Measurements from ENCODE around the gene VSTM2L. TPM values are rescaled to one million over a fixed set of nuclear protein-coding genes. Genes with fewer than 3 reads are reported as not detected.

VSTM2L gene
- total RNA-seq, 1 donor from 2014 or later = 7.1 TPM

DNA sequence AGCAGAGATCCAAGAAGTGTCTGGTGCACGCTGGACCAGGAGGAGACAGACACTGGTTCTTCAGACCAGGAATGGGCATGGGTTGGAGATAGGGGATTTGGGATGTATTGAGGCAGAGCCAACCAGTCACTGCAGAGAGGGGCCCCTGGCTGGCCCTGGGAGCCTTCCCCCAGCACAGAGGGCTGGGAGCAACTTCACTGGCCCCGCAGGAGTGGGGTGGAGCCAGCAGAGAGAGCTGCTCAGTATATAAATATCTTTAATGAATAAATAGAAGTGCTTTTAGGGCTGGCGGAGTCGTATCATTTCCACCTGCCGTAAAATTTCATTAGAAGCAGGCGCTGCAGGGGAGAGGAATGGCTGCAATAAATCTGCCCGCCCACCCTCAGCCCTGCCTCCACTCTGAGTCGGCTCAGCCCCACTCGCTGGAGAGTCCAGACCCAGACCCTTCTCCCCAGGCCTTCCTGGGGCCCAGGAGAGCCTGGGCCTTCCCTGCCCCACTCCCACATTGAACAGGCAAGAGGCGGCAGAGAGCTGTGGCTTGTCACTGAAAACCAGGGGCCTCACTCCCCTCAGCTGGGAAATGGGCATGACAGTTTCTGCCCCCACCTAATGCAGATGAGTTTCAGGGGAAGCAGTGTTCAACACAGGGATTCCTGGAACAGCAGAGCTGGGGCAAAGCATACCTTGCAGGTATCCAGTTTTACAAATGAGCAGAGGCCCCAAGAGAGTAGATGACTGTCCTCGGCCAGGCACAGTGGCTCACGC lies 23.9 kb upstream of the VSTM2L start:
- DNase-seq (ENCODE audit: low spot score) = no peak

DNA sequence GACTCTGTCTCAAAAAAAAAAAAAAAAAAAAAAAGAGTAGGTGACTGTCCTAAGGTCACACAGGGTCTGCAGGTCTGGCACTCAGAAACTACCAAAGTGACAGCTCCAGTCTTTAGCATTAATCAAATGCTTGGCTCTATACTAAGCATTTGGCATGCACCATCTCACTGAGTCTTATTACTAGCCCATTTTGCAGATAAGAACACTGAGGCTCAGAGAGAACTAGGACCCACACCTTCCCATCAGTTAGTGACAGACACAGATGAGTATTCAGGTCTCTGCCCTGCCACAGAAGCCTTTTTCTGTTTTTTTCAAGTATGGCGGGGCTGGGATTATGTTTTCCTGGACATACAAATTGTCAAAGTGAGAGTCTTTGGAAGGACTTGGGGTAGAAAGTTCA lies 23.1 kb upstream of the VSTM2L start:
- DNase-seq (ENCODE audit: low spot score) = no peak

DNA sequence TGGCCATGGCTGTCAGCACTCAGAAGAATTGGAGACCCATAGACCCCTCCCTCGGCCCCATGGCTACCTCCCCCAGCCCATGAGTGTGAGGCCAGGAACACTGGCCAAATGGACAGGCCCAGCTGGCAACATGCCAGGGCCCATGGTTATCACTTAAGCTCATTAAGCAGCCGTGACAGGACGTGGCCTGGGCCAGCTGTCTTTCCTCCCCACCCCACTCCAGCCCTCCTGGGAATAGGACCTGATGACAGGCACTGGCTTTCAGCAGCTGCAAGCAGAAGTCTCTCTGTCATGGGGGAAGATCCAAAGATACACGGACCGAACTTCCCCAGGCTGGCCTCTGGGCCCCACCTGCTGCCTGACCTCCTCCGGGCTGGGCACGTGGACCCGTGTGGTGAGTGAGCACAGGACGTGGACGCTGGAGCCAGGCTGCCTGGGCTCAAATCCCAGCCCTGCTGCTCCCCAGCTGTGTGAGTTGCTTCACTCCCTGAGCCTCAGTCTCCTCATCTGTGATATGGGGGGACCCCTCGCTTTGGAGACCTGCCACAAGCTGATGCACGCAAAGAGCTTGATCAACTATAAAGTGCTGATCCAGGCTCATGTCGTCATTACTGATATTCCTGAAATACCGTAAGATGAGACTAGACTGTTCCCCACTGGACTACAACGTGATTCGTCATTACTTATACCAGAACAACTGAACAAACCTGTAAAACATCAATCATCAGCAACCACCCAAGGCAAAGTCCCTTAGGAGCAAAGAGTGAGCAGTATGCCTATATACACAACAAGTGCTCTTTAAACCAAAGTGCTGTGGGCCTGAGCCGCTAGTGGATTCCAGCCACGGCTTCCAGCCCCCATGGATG lies 22.0 kb upstream of the VSTM2L start:
- no peak for DNase-seq (ENCODE audit: low spot score)

DNA sequence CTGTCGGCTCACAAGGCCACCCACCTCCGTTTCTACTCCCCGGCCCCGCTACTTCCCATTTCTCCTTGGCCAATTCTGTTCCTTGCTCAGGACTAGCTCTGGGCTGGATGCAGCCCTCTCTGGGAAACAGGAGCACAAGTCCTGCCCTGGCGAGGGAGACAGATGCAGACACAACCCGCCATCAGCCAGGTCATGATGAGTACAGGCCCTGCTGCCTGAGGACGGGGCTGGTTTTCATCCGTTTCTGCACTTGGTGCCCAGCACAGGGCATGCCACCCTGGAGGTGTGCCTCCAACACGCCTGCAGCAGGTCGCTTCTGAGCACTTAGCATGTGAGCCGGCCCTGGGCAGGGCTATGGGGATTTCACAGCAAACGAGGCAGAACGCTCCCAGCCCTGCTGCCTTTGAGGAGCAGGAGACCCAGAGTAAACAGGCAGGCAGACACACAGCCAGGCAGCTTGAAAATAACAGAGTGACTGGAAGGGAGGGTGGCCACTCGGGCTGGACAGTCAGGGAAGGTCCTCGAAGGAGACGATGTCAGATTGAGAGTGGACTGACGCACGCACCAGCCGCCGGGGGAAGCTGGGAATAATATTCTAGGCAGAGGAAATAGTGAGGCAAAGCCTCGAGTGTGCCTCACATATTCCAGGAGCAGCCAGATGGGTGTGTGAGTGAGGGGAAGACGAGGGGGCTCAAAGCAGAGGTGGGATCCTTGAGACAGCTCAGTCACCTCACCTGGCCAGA lies 21.2 kb upstream of the VSTM2L start:
- no peak for DNase-seq (ENCODE audit: low spot score)

DNA sequence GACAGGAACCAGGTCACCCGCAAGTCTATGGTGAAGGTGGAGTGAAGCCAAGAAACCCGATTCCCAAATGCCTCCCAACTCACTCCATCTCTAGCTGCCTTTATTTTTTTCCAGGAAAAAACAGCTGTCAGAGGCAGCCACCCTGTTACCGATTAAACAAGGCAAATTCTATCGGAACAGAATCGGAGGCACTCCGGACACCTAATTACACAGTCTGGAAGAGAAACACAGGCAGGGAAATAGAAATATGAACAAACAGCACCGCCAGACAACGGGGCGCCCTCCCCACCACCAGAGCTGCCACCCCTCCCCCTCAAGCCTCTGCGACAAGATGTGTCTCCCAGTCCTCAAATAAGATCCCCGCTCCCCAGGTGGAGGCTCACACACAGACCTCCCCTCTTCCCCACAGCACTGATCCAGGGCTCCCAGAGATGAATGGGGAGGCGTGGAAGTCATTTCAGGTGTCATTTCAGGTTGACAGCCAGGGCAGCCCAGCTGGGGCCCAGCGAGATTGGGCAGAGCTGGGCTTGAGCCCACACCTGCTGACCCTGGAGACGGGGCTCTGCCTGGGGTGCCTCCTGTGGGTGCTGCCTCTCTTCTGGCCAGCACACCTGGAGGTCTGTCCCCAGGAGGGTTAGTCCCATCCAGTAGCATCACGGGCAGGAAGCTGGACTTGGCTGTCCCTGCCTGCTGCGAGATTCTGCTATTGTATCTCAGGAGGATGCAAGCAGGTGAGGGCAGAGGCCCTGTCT lies 19.8 kb upstream of the VSTM2L start:
- no peak for DNase-seq (ENCODE audit: low spot score)

DNA sequence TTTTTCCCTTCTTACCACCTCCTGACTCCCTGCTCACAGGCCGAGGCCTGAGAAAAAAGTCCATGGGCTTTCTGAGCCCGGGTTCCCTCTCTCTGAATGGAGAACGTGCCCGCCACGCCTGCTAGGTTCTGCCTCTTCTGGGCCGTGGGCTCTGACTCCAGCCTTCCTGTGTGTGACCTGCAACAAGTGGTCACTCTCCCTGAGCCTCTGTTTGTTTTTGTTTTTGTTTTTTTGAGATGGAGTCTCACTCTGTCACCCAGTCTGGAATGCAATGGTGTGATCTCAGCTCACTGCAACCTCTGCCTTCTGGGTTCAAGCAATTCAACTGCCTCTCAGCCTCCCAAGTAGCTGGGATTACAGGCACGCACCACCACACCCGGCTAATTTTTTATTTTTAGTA lies 17.9 kb upstream of the VSTM2L start:
- DNase-seq (ENCODE audit: low spot score) = no peak

DNA sequence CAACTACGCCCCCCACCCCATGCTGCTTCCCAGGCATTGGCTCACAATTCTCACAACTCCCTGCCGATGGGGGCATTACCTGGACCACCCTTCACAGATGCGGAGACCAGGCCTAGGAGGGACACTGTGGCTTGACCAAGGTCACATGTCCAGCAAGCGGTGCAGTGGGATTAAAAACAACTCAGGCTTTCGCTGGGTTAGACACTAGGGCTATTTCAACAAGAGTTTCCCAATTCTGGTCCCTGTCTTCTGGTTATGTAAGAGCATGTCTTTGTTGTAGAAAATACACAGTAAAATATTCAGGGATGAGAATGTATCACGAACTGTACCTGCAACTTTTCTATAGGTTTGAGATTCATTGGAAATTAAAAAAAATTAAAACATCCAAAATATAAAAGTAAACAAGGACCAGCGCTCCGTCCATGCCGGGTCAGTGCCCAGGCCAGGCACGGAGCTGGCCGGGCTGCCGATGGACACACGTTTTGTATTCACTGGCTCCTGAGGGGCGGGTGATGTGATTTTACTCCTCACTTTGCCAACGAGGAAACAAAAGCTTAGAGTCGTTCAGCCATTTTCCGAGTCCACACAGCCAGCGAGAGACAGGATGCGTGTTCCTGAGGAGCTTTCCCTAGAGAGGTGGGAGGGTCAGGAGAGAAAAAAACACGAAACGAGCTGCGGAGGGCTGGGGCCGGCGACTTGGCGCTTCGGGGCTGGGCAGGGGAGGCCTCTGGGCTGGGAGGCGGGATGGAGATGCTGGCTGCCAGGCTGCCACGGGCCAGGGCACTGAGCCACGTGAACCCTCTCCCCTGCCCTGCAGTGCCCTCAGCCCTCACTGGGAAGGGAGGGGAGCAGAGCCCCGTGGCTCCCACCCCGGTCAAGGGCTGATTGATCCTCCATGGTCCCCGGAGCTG lies 17.1 kb upstream of the VSTM2L start:
- DNase-seq (ENCODE audit: low spot score) = no peak

DNA sequence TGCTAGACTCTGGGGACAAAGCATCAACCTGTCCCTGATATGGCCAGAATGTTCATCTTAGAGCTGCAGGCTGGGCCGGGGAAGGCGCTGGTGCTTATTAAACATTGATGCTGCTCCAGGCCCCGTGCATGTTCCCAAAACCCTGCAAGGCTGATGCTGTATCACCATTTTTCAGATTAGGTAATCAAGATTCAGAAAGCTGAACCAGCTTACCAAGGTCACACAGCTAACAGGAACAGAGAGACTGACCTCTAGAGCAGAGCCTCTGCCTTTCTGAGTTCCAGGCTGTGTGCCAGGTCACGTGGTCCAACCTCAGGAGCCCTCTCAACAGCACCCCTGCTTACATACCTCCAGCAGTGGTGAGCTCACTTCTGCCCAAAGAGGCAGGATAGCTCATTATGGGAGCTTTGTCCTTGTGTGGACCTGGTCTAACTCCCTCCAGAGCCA lies 16.1 kb upstream of the VSTM2L start:
- no peak for DNase-seq (ENCODE audit: low spot score)

DNA sequence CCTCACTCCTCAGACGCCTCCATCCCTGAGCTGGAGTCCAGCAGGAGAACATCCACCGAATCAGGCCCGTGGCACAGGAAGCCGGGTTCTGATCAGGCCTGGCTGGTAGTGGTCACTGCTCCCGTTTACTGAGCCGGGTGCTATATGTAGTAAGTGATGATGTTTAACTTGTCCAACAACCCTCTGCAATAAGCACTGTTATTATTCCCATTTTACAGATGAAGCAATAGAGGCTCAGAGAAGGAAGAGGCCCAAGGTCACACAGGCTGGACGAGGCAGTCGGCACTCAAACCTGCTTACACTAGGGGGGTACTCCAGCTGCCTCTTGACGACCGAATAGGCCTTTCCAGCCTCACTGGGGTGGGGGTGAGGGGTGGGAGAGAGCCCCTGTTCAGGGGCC lies 14.3 kb upstream of the VSTM2L start:
- DNase-seq (ENCODE audit: low spot score) = no peak

DNA sequence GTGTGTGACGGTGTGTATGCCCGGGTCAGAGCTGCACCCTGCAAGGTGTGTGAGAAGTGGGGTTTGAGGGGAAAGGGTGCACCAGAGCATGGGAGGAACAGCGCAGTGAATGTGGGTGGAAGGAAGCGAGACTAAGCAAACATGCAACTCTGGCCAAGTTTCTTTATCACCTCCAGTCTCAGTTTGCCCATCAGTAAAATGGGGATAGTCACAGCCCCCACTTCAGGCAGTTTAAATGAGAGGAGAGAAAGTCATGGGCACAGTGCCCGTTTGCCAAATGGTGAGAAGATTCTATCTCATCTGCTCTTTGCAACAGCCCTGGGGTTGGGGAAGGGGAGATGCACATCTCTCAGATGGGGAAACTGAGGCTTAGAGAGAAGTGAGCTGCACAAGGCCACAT lies 12.8 kb upstream of the VSTM2L start:
- DNase-seq (ENCODE audit: low spot score) = no peak

DNA sequence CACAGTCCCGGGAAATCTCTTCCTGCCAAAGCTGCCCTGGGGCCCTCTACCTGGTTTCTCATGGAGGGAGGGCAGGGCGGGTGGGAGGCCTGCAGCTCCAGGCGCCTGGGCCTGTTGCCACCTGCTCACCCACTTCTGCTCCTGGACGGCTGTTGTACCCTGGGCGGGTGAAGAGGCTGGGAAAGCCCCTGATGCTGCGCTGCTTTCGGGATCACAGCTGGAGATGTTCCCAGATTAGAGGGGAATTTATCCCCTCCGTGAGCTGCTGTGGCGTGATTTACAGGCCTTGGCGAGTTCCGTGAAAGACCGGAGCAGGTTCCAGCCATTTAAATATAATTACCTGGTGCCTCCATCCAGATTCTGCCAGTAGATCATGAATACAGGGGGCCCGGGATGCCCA lies 12.3 kb upstream of the VSTM2L start:
- no peak for DNase-seq (ENCODE audit: low spot score)

DNA sequence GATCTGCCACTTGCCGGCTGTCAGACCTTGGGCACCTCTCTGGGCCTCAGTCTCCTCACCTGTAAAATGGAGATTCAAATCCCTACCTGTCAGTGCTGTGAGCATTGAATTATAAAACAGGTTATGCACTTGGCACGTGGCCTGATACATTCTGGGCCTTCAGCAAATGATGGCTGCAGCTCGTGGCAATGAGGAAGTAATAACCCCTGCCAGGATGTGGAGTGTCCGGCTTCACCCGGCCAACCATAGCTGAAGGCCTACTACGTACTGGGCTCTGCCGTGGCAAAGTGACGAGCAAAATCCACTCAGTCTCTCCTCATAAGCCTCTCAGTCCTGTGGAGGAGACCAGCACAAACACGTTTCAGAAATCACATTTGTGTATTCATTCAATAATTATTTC lies 10.9 kb upstream of the VSTM2L start:
- no peak for DNase-seq (ENCODE audit: low spot score)

DNA sequence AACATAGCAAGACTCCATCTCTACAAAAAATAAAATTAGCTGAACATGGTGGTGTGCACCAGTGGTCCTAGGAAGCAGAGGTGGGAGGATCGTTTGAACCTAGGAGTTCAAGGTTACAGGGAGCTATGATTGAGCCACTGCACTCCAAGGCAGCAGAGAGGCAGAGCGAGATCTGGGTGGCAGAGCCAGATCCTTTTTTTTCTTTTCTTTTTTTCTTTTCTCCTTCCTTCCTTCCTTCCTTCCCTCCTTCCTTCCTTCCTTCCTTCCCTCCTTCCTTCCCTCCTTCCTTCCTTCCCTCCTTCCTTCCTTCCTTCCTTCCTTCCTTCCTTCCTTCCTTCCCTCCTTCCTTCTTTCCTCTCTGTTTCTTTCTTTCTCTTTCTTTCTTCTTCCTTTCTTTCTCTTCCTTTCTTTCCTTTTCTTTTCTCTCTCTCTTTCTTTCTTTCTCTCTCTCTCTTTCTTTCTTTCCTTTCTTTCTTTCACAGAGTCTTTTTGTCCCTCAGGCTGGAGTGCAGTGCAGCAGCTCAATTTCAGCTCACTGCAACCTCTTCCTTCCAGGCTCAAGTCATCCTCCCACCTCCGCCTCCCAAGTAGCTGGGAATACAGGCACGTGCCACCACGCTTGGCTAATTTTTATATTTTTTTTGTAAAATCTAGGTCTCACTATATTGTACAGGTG lies 9.2 kb upstream of the VSTM2L start:
- no peak for DNase-seq (ENCODE audit: low spot score)

DNA sequence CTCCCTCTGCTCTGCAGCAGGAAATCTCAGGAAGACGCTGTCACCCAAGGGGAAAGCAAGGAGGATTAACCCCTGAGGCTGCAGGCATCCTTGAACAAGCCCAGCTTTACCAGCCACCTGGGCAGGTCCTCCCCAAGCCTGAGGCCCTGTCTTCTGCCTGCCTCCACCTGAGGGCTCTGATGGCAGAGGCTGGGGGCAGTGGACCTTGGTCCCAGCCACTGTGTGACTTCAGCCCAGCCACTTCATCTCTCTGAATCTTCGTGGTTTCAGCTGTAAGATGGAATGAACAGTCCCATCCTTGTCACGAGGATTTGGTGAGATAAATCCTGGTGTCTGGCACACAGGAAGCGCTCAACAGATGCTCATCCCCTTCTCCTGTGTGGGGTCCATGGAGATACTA lies 8.5 kb upstream of the VSTM2L start:
- DNase-seq (ENCODE audit: low spot score) = no peak

DNA sequence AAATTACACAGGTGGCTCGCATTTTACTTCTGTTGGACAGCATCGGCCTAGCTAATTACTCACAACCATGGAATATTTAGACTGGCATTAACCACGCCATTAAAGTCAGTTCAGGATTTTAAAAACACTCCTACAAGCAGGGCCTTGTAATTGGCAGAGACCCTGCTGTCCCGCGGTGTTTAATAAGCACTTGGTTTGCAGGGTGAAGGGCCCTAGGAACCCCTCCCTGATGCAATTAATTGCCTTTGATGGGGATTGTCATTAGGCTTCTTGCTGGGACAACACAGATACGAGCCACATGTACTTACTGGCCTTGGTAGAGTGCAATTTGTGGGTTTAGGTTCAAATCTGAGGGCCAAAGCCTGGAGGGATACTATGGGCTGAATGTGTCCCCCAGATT lies 7.8 kb upstream of the VSTM2L start:
- no peak for DNase-seq (ENCODE audit: low spot score)

DNA sequence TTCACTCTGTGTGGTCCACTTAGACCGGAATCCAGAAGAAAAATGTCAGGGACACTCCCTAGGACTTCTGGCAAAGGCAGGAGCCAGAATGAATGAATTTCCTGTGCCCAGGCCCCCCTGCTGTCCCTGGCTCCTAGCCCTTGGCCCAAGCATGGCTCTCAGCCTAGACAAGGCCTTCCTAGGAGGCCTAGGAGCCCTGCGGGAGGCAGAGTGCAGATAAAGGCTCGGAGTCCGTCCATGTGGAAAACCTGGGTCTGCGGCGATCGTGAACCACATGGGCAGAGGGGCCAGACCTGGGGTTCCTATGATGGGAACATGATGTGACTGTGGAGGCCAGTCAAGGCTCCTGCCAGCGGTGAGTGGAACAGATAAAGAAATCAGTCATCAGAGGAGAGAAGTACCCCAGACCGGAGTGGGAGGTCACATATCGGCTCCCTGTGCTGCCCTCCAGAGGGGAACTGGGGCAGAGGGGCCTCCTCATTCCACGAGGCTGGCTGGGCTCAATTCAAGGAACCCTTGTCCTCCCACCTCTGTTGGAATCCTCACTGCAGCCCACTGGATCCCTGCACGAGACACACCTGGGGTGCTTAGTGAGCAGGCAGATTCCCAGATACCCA lies 5.9 kb upstream of the VSTM2L start:
- DNase-seq (ENCODE audit: low spot score) = no peak

DNA sequence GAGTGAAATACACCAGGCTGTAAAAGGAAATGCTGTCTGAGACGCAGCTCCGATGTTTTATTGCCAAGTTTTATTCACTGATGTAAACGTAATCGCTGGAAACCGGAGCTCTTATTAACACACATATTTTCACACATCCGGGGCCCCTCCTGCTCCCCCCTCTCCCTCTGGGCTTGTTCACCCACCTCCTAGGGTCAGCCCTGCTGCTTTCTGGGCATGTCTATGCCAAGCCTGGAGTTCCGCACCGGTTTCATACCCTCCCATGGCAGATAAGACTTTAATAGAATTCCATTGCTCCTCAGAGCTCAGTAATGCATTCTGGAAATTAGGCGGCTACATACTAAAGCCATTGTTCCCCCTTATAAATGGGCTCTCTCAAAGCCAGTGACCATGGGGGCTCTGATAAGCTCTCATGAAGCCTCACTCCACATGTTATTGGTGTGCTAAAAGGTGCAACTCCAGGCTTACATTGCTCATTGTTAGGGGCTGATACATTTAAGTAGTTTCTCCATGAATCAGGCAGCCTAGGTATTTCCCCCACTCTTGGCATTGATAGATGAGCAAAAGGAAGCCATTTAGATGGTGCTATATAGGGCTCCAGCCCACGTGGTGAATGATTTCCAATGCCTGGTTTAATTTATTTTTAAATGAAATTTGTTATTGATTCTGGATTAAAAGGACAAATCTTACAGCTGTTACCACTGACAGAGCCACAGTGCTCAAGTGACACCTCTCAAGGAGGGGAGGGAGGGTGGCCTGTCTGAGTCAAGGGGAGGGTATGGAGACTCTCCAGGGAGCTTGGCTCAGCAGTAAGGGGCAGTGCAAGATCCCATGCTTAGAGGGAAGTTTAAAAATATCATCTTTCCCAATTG lies 4.5 kb upstream of the VSTM2L start:
- DNase-seq (ENCODE audit: low spot score) = no peak

All from ureter (tissue), 1 donor.